SJSA1 (cell line): Measurements from ENCODE around the gene TEF. TPM values are rescaled to one million over a fixed set of nuclear protein-coding genes. Genes with fewer than 3 reads are reported as not detected.
A peak's percentile ranks its signal among the peaks of the same experiment; 100 is the strongest.

Experiments used
- DNase-seq, 2 experiments: peaks; one replicate each; pipeline ENCODE4 v3.0.0-alpha.2; 2015 to 2020; ENCODE audit warnings: low spot score in 2 of 2, low read depth in 1 of 2
- H3K27ac ChIP-seq: fragments of 250-450 bp; sonication (Bioruptor Pico); 2 replicates; pipeline ENCODE4 v1.5.1; 2020; ENCODE audit warnings: mild to moderate bottlenecking, moderate library complexity
- H3K27me3 ChIP-seq: fragments of 250-450 bp; sonication (Bioruptor Pico); replicated peaks from 2 replicates; pipeline ENCODE4 v1.5.1; 2020; ENCODE audit warnings: mild to moderate bottlenecking, moderate library complexity
- H3K36me3 ChIP-seq: fragments of 250-450 bp; sonication (Bioruptor Pico); 2 replicates; pipeline ENCODE4 v1.5.1; 2020; ENCODE audit warnings: mild to moderate bottlenecking
- H3K4me1 ChIP-seq: fragments of 250-450 bp; sonication (Bioruptor Pico); replicated peaks from 2 replicates; pipeline ENCODE4 v1.6.1; 2021; ENCODE audit warnings: mild to moderate bottlenecking
- H3K4me3 ChIP-seq: fragments of 250-450 bp; sonication (Bioruptor Pico); 2 replicates; pipeline ENCODE4 v1.5.1; 2020; ENCODE audit warnings: mild to moderate bottlenecking
- H3K9me3 ChIP-seq: fragments of 250-450 bp; sonication (Bioruptor Pico); replicated peaks from 2 replicates; pipeline ENCODE4 v1.5.1; 2020; ENCODE audit warnings: mild to moderate bottlenecking
- total RNA-seq: library from RNA; depleted of rRNA; stranded (reverse); fragments of >200 nt; shearing (Covaris generic); gene quantifications from 2 replicates; pipeline ENCODE4 v1.2.3, GENCODE V29; 2014

Gene TEF
- total RNA-seq, 1 experiment from 2014 or later, result 9.4 TPM

GRCh38 chr22:41345807-41346335, 35.9 kb upstream of the TEF start:
- Histone ChIP-seq H3K36me3 (peaks cover 99% of the 10 kb centered on the region), H3K9me3 (no peaks in the 10 kb centered on the region), H3K4me3 (no peak overlapping the region), H3K27me3 (no peaks in the 10 kb centered on the region), H3K27ac (no peak overlapping the region), H3K4me1 (peaks cover 21% of the 10 kb centered on the region)
- no peak for DNase-seq

DNA sequence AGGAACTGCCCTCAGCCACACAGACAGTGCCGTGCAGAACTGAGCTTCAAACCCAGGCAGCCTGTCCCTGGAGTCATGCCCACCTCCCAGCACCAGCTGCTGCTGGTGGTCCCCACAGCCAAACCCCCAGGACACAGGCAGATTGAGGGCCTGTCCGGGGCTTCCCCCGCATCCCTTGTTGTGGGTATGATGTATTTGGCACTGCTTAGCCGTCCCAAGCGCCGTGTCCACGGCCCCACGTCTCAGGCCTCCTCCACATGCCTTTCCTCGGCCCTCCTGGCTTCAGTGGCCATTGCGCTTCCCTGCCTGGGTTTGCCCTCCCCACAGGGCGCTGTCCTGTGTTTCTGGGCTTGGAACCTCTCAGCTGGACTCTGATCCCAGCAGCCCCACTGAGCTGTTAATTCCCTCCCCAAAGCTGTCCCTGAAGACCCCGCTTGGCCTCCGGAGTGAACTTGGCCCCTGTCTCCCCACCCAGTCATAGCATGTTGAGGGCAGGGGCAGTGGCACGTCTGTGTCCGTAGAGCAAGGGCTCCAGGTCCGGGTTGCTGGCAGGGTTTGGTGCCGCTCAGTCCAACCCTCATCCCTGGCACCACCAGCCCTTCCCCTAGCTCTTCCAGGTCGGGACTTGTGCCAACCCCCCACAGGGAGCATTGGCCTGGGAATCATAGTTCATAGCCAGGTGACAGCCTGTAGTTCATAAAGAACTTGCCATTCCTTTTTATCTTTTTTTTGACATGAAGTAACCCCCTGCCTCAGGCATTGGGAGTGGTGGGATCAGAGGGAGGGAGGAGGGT, 34.5 kb upstream of the TEF start:
- Histone ChIP-seq H3K4me1 (peaks cover 17% of the 10 kb centered on the region), H3K27me3 (no peaks in the 10 kb centered on the region), H3K36me3 (peaks cover 100% of the 10 kb centered on the region), H3K9me3 (no peaks in the 10 kb centered on the region), H3K27ac (no peak overlapping the region), H3K4me3 (no peak overlapping the region)
- no peak for DNase-seq

- H3K9me3 ChIP-seq, result no peaks in the 10 kb centered on the region
- DNase-seq, result no peak
- no peak overlapping the region for H3K4me3 ChIP-seq
- no peak overlapping the region for H3K27ac ChIP-seq
- peaks cover 13% of the 10 kb centered on the region for H3K4me1 ChIP-seq
- peaks cover 100% of the 10 kb centered on the region for H3K36me3 ChIP-seq
- no peaks in the 10 kb centered on the region for H3K27me3 ChIP-seq
These were observed 32.7 kb upstream of the TEF start for GRCh38 chr22:41348964-41349484.

DNA sequence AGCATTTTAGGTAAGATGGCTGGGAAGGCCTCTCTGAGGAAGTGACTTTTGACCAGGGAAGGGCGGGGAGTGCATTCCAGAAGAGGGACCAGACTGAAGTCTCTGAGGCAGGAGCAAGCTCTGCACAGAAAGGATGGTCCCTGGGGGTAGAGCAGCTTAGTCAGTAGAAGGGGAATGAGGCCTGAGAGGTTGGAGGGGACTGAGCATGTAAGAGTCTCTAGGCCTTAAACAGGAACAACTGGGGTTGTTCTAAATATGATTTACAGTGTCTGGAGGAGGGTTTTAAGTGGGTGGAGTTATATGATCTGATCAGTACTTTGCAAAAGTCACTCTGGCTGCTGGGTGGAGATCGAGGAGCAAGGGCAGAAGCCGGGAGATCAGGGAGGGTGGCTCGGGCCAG, 31.7 kb upstream of the TEF start:
- Histone ChIP-seq H3K27ac (no peak overlapping the region), H3K36me3 (peaks cover 100% of the 10 kb centered on the region)

GRCh38 chr22:41351011-41351410, 30.7 kb upstream of the TEF start:
- no peaks in the 10 kb centered on the region for H3K27me3 ChIP-seq
- H3K36me3 ChIP-seq, result peaks cover 100% of the 10 kb centered on the region
- peaks cover 13% of the 10 kb centered on the region for H3K4me1 ChIP-seq
- no peak overlapping the region for H3K27ac ChIP-seq
- DNase-seq, result no peak
- H3K4me3 ChIP-seq, result no peak overlapping the region
- H3K9me3 ChIP-seq, result no peaks in the 10 kb centered on the region

More for the DNA sequence above, 31.7 kb upstream of the TEF start:
- DNase-seq, result no peak
- Histone ChIP-seq H3K4me1 (peaks cover 13% of the 10 kb centered on the region), H3K4me3 (no peak overlapping the region), H3K9me3 (no peaks in the 10 kb centered on the region), H3K27me3 (no peaks in the 10 kb centered on the region)

- Histone ChIP-seq H3K27ac (no peak overlapping the region), H3K4me1 (peaks cover 13% of the 10 kb centered on the region), H3K9me3 (no peaks in the 10 kb centered on the region), H3K4me3 (no peak overlapping the region), H3K36me3 (peaks cover 100% of the 10 kb centered on the region), H3K27me3 (no peaks in the 10 kb centered on the region)
- peak in 1 of 2 experiments; percentile 35 for DNase-seq
These were observed 29.7 kb upstream of the TEF start for GRCh38 chr22:41352058-41352457.

- H3K9me3 ChIP-seq, result no peaks in the 10 kb centered on the region
- no peak overlapping the region for H3K27ac ChIP-seq
- no peaks in the 10 kb centered on the region for H3K27me3 ChIP-seq
- H3K36me3 ChIP-seq, result peaks cover 99% of the 10 kb centered on the region
- no peak for DNase-seq
- H3K4me3 ChIP-seq, result no peak overlapping the region
- peaks cover 13% of the 10 kb centered on the region for H3K4me1 ChIP-seq
These were observed 27.7 kb upstream of the TEF start for GRCh38 chr22:41353862-41354575.

DNA sequence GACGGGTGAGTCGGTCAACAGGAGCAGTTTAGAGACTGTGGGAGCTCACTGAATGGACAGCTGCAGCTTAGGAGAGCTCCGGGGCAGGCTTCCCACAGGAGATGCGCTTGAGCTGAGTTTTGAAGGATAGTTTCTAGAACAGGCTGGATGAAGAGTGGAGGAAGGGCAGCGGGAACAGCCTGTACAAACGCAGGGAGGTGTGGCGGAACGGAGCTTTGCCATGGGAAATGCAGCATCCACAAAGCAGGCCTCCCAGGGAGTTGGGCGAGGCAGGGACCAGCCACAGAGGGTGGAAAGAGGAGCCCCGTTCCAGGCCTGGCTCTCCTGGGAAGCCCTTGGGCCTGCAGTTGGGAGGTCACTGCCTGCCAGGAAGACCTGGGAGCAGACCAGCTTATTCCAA, 26.8 kb upstream of the TEF start:
- Histone ChIP-seq H3K9me3 (no peaks in the 10 kb centered on the region), H3K27me3 (no peaks in the 10 kb centered on the region), H3K36me3 (peaks cover 92% of the 10 kb centered on the region), H3K4me1 (peaks cover 13% of the 10 kb centered on the region), H3K27ac (no peak overlapping the region), H3K4me3 (no peak overlapping the region)
- DNase-seq, result no peak

DNA sequence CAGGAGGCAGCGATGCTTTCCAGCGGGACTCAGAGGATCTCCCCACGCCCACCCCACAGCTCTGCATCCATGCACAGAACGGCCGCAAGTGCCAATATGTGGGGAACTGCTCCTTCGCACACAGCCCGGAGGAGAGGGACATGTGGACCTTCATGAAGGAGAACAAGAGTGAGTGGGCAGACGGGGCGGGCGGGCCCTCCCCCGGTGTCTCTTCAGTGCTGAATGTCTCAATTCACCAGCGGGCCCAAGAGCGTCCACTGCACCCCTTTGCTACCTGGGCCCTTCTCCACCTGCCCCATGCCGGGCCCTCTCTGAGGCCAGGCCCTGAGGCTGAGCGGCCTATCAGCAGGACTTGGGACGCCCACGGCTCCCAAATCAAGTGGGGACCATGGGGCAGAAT, 25.8 kb upstream of the TEF start:
- no peak overlapping the region for H3K27ac ChIP-seq
- H3K36me3 ChIP-seq, result peaks cover 87% of the 10 kb centered on the region
- H3K9me3 ChIP-seq, result no peaks in the 10 kb centered on the region
- DNase-seq, result no peak
- H3K4me3 ChIP-seq, result no peak overlapping the region
- H3K4me1 ChIP-seq, result peaks cover 13% of the 10 kb centered on the region
- no peaks in the 10 kb centered on the region for H3K27me3 ChIP-seq

GRCh38 chr22:41356430-41357028, 25.2 kb upstream of the TEF start:
- peaks cover 82% of the 10 kb centered on the region for H3K36me3 ChIP-seq
- H3K4me3 ChIP-seq, result no peak overlapping the region
- no peaks in the 10 kb centered on the region for H3K9me3 ChIP-seq
- H3K27me3 ChIP-seq, result no peaks in the 10 kb centered on the region
- peaks cover 7% of the 10 kb centered on the region for H3K4me1 ChIP-seq
- no peak overlapping the region for H3K27ac ChIP-seq
- no peak for DNase-seq

DNA sequence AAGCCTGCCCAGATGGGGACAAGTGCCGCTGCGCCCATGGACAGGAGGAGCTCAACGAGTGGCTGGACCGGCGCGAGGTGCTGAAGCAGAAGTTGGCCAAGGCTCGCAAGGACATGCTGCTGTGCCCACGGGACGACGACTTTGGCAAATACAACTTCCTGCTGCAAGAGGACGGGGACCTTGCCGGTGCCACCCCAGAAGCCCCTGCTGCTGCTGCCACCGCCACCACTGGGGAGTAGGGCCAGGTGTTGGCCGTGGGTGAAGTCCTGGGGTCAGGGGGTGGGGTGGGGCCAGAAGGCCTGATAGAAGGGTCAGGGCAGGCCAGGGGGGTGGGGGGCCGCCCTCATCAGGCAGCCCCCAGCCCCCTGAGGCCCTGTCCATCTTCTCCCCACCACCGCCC, 24.6 kb upstream of the TEF start:
- Histone ChIP-seq H3K9me3 (no peaks in the 10 kb centered on the region), H3K4me1 (peaks cover 4% of the 10 kb centered on the region), H3K27me3 (no peaks in the 10 kb centered on the region), H3K36me3 (peaks cover 77% of the 10 kb centered on the region), H3K27ac (no peak overlapping the region), H3K4me3 (no peak overlapping the region)
- DNase-seq, result no peak

DNA sequence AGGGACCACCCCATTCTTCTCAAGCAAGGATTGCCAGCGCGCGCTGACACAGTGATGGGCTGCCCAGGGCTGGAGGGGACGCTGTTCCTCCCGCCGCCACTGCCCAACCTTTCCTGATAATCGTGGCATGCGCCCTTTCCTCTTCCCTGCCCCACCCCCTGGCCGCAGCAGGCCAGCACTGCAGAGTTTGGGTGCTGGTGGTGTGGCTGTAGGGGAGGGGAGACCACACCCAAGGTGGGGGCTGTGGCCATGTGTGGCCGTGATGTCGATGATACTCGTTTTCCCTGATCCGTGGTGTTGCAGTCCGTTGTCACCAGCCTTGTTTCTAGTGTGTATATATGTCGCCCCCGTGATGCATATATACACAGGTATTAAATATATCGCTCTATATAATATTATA, 22.8 kb upstream of the TEF start:
- no peaks in the 10 kb centered on the region for H3K9me3 ChIP-seq
- H3K4me3 ChIP-seq, result no peak overlapping the region
- no peak for DNase-seq
- H3K27me3 ChIP-seq, result no peaks in the 10 kb centered on the region
- H3K36me3 ChIP-seq, result peaks cover 59% of the 10 kb centered on the region
- no peak overlapping the region for H3K27ac ChIP-seq
- H3K4me1 ChIP-seq, result peaks cover 4% of the 10 kb centered on the region

- Histone ChIP-seq H3K27me3 (no peaks in the 10 kb centered on the region), H3K4me1 (peaks cover 4% of the 10 kb centered on the region), H3K9me3 (no peaks in the 10 kb centered on the region), H3K4me3 (no peak overlapping the region), H3K27ac (no peak overlapping the region), H3K36me3 (peaks cover 55% of the 10 kb centered on the region)
- DNase-seq, result no peak
These were observed 22.4 kb upstream of the TEF start for GRCh38 chr22:41359376-41359775.

DNA sequence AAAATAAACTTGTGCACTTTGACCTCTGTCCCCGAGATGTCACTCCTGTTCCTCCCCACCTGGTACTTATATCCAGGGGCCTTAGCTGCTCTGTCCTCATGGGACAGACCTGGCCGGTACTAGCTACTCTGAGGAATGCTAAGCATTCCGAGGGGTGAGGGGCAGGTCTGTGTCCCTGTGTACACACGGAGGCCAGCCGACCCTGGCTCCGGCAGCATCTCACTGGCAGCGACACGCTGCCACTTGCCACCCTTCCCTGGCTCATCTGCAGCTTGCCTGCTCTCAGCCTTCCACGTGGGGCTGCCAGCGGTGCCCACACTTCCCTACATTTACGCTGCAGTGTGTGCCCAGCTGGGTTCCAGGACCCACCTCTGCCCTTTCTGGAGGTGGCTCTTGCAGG, 21.6 kb upstream of the TEF start:
- Histone ChIP-seq H3K4me1 (peaks cover 4% of the 10 kb centered on the region), H3K4me3 (no peak overlapping the region), H3K36me3 (peaks cover 47% of the 10 kb centered on the region), H3K9me3 (no peaks in the 10 kb centered on the region), H3K27me3 (no peaks in the 10 kb centered on the region), H3K27ac (no peak overlapping the region)
- DNase-seq, result no peak
